K562 (cell line): ENCODE results near the gene UBE2J2. TPM values are rescaled to one million over a fixed set of nuclear protein-coding genes. Genes with fewer than 3 reads are reported as not detected.
A peak's percentile ranks its signal among the peaks of the same experiment; 100 is the strongest.

Experiments used
- ARID4B ChIP-seq: sonication (generic); formaldehyde crosslinking; IDR thresholded peaks from 2 replicates; pipeline ENCODE4 v1.8.0; 2022; ENCODE audit warnings: mild to moderate bottlenecking, missing genetic modification reagents
- CAMTA2 ChIP-seq: fragments of 250-450 bp; sonication (Bioruptor Pico); conservative IDR thresholded peaks from 2 replicates; pipeline ENCODE4 v1.5.1; 2022
- CBFA2T2 ChIP-seq: fragments of 450-650 bp; conservative IDR thresholded peaks from 2 replicates; pipeline ENCODE4 v1.6.1; 2017; ENCODE audit warnings: mild to moderate bottlenecking
- CBX5 ChIP-seq: IDR thresholded peaks from 2 replicates; pipeline ENCODE4 v1.6.1; 2014; ENCODE audit warnings: low read depth, borderline replicate concordance
- CREBBP ChIP-seq: IDR thresholded peaks from one replicate; pipeline ENCODE4 v1.6.1; 2012; ENCODE audit warnings: low read depth, mild to moderate bottlenecking, control low read depth, inconsistent platforms, low read length
- DLX4 ChIP-seq: fragments of 250-450 bp; sonication (Bioruptor Pico); IDR thresholded peaks from 2 replicates; pipeline ENCODE4 v1.6.1; 2021; ENCODE audit warnings: mild to moderate bottlenecking
- EGR1 ChIP-seq: fragments of 450-650 bp; conservative IDR thresholded peaks from 2 replicates; pipeline ENCODE4 v1.6.1; 2017; ENCODE audit warnings: mild to moderate bottlenecking
- KDM4B ChIP-seq, 2 experiments: fragments of 450-650 bp in 1 of 2; sonication (generic) in 1 of 2; IDR thresholded peaks; 2 replicates each; pipeline ENCODE4 v1.6.1; 2016 to 2017; ENCODE audit warnings: borderline replicate concordance in 2 of 2, antibody characterized with exemption in 1 of 2, low read depth in 1 of 2, mild to moderate bottlenecking in 1 of 2
- MLLT1 ChIP-seq, 2 experiments: fragments of 450-650 bp; IDR thresholded peaks; 2 replicates each; pipeline ENCODE4 v1.6.1; 2016
- NCOA6 ChIP-seq: fragments of 450-650 bp; IDR thresholded peaks from 2 replicates; pipeline ENCODE4 v1.6.1; 2017; ENCODE audit warnings: mild to moderate bottlenecking
- NR2C1 ChIP-seq, 2 experiments: fragments of 450-650 bp; IDR thresholded peaks; 2 replicates each; pipeline ENCODE4 v1.6.1; 2017; ENCODE audit warnings: mild to moderate bottlenecking in 2 of 2, antibody characterized with exemption in 1 of 2, inconsistent platforms in 1 of 2, missing compliant biosample characterization in 1 of 2, missing genetic modification characterization in 1 of 2
- PTRF ChIP-seq: fragments of 450-650 bp; IDR thresholded peaks from 2 replicates; pipeline ENCODE4 v1.6.1; 2016; ENCODE audit warnings: mild to moderate bottlenecking, missing genetic modification characterization, missing compliant biosample characterization
- RFX1 ChIP-seq: fragments of 450-650 bp; IDR thresholded peaks from 2 replicates; pipeline ENCODE4 v1.6.1; 2016; ENCODE audit warnings: mild to moderate bottlenecking, moderate library complexity
- ZNF143 ChIP-seq: sonication (generic); formaldehyde crosslinking; IDR thresholded peaks from 2 replicates; pipeline ENCODE4 v1.9.0; 2022; ENCODE audit warnings: mild to moderate bottlenecking, missing genetic modification reagents
- ZNF184 ChIP-seq: sonication (generic); formaldehyde crosslinking; IDR thresholded peaks from 2 replicates; pipeline ENCODE4 v1.5.0; 2020; ENCODE audit warnings: missing genetic modification reagents
- ZNF316 ChIP-seq: fragments of 450-650 bp; IDR thresholded peaks from 2 replicates; pipeline ENCODE4 v1.6.1; 2016
- ZNF76 ChIP-seq: fragments of 250-450 bp; sonication (Bioruptor Pico); IDR thresholded peaks from 2 replicates; pipeline ENCODE4 v1.4.0; 2020; ENCODE audit warnings: mild to moderate bottlenecking, moderate library complexity, borderline replicate concordance
- polyA plus RNA-seq, 8 experiments: library from polyadenylated mRNA; depleted of rRNA in 4 of 8; stranded (reverse) in 5 of 8; unstranded in 3 of 8; fragments of >200 nt; fragmentation: Nextera tagmentation in 2 of 8; fragmentation: Illumina TruSeq in 1 of 8; extraction: Ambion mirVana in 2 of 8; extraction: Trizol in 1 of 8; gene quantifications; 2 replicates each; pipeline versions ENCODE4 v1.2.1 to v1.2.3, GENCODE V29; 2011 to 2014; ENCODE audit warnings: inconsistent platforms in 1 of 8, missing spikeins in 1 of 8
- total RNA-seq, 7 experiments: library from RNA; depleted of rRNA in 6 of 7; stranded (reverse); fragments of >200 nt in 6 of 7; fragmentation: Illumina TruSeq in 2 of 7; extraction: Trizol in 2 of 7; gene quantifications; 2 replicates each; pipeline versions ENCODE4 v1.2.1 to v1.2.3, GENCODE V29; 2011 to 2021; ENCODE audit warnings: low replicate concordance in 1 of 7
- TF ChIP-seq, protein P1 (sequence below): fragments of 250-450 bp; sonication (Bioruptor Pico); IDR thresholded peaks from 2 replicates; pipeline ENCODE4 v1.8.0; 2022; ENCODE audit warnings: moderate library complexity, mild to moderate bottlenecking, inconsistent platforms
- TF ChIP-seq, protein P2 (sequence below): sonication (generic); formaldehyde crosslinking; IDR thresholded peaks from 2 replicates; pipeline ENCODE4 v1.4.0; 2020; ENCODE audit warnings: mild to moderate bottlenecking, missing genetic modification reagents

The UBE2J2 gene
- total and polyA plus RNA-seq, 9 of the 15 experiments (the other 6 are each of a cell fraction or from before 2014, with no cell fraction given), result 0.93 to 112 (median 75.5) TPM

DNA sequence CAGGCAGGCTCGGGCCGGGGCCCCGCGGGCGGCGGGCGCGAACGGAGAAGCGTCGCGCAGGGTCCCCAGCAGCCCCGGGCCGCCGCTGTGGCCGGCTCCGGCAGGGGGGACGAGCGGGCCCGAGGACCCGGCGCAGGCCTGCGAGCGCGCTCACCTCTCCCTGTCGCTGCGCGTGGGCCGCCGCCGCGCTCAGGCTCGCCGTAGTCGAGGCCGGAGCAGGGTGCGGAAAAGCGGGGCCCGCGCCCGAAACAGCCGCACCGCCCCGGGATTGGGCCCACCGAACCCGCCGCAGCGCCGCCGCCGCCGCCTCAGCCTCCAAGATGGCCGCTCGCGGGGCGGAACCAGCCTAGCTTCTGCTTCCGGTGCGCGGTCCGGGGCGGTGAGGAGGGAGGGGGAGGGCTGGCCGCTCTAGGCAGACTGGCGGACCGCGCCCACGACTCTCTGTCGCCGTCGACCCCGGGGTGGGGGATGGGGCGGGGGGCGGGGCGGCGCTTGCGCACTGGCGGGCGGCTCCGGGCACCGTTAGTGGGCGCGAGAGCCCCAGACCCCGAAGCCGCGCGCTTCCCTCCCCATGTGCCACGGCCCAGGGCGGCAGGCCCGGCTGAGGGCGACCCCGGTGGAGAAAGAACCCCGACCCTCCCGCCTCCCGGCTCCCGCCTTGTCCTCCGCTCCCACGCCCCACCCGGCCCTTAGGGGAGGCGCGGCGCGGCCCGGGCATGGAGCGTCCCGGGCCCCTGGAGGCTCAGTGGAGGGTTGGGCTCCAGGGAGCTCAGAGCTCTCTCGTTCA is at the start of gene UBE2J2 (continued):
- peak in 1 of 2 experiments; percentile 96; a peak in 2 of 4 replicates for TF ChIP-seq KDM4B (IDR thresholded peaks at IDR 0.05; ENCODE audit: borderline replicate concordance in 2 of 2, low read depth in 1 of 2)
- TF ChIP-seq ZNF76, result no peak; the same call in 1 of the 2 replicates
- TF ChIP-seq, protein P1, sequence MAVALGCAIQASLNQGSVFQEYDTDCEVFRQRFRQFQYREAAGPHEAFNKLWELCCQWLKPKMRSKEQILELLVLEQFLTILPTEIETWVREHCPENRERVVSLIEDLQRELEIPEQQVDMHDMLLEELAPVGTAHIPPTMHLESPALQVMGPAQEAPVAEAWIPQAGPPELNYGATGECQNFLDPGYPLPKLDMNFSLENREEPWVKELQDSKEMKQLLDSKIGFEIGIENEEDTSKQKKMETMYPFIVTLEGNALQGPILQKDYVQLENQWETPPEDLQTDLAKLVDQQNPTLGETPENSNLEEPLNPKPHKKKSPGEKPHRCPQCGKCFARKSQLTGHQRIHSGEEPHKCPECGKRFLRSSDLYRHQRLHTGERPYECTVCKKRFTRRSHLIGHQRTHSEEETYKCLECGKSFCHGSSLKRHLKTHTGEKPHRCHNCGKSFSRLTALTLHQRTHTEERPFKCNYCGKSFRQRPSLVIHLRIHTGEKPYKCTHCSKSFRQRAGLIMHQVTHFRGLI (CRISPR knock-in tag), result no peak
- peak; percentile 97 for TF ChIP-seq NR2C1 (IDR thresholded peaks at IDR 0.05)
- TF ChIP-seq NR2C1 (tag; IDR thresholded peaks at IDR 0.05), result peak; percentile 98
- TF ChIP-seq ZNF143 (CRISPR knock-in tag), result no peak
- TF ChIP-seq DLX4 (CRISPR knock-in tag), result no peak
- TF ChIP-seq PTRF, result no peak
- TF ChIP-seq RFX1, result no peak
- TF ChIP-seq, protein P2, sequence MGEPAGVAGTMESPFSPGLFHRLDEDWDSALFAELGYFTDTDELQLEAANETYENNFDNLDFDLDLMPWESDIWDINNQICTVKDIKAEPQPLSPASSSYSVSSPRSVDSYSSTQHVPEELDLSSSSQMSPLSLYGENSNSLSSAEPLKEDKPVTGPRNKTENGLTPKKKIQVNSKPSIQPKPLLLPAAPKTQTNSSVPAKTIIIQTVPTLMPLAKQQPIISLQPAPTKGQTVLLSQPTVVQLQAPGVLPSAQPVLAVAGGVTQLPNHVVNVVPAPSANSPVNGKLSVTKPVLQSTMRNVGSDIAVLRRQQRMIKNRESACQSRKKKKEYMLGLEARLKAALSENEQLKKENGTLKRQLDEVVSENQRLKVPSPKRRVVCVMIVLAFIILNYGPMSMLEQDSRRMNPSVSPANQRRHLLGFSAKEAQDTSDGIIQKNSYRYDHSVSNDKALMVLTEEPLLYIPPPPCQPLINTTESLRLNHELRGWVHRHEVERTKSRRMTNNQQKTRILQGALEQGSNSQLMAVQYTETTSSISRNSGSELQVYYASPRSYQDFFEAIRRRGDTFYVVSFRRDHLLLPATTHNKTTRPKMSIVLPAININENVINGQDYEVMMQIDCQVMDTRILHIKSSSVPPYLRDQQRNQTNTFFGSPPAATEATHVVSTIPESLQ, result no peak
- TF ChIP-seq ZNF316, result no peak
- peak; percentile 67 for TF ChIP-seq EGR1
- TF ChIP-seq CAMTA2 (CRISPR knock-in tag), result no peak
- TF ChIP-seq CBX5, result no peak
- TF ChIP-seq CREBBP, result no peak
- TF ChIP-seq CBFA2T2, result no peak
- no peak for TF ChIP-seq ZNF184
- peak; percentile 82 for TF ChIP-seq ARID4B (CRISPR knock-in tag)
- TF ChIP-seq MLLT1 (IDR thresholded peaks at IDR 0.05), result no peak
- no peak for TF ChIP-seq NCOA6
